HFFc6 (cell line): ENCODE measurements around the gene CD3G. TPM values are rescaled to one million over a fixed set of nuclear protein-coding genes. Genes with fewer than 3 reads are reported as not detected.
"Not testable (repeated sequence)": the region's sequence is repeated elsewhere in the genome, so short reads cannot be mapped to it uniquely, and the experiment has no call there.

Source experiments
- DNase-seq: peaks from one replicate; pipeline ENCODE4 v3.0.0-alpha.2; 2018
- H3K27ac Mint-ChIP-seq: 2 replicates; pipeline ENCODE4 v1.8.0; 2020; ENCODE audit warnings: mild to moderate bottlenecking, mixed read lengths
- H3K27me3 Mint-ChIP-seq: 2 replicates; pipeline ENCODE4 v1.8.0; 2021; ENCODE audit warnings: mild to moderate bottlenecking, moderate library complexity, mixed read lengths; ENCODE audit not compliant: insufficient read depth
- H3K36me3 Mint-ChIP-seq: 2 replicates; pipeline ENCODE4 v1.8.0; 2021; ENCODE audit warnings: low read depth, mixed read lengths
- H3K4me1 Mint-ChIP-seq: 2 replicates; pipeline ENCODE4 v1.8.0; 2020; ENCODE audit warnings: low read depth, mixed read lengths
- H3K4me3 Mint-ChIP-seq: 2 replicates; pipeline ENCODE4 v1.8.0; 2020; ENCODE audit warnings: mild to moderate bottlenecking, moderate library complexity, mixed read lengths
- H3K9me3 Mint-ChIP-seq: 2 replicates; pipeline ENCODE4 v1.8.0; 2020; ENCODE audit warnings: mild to moderate bottlenecking, mixed read lengths
- total RNA-seq, 6 experiments: library from RNA; stranded (reverse); fragmentation: NEBNext Ultra II Directional; extraction: Animal tissue kit (Norgen Biotek cat#: 25700); gene quantifications; 2 replicates in 1 of 6; 3 replicates in 5 of 6; pipeline ENCODE4 v1.2.3, GENCODE V29; 2021
- TF ChIP-seq, protein P1 (sequence below): fragments of 200-600 bp; sonication (generic); IDR thresholded peaks from 2 replicates; pipeline ENCODE4 v1.5.0; 2021; ENCODE audit warnings: antibody characterized with exemption, mild to moderate bottlenecking

Gene CD3G
- total RNA-seq, 6 experiments from 2014 or later: not detected

DNA sequence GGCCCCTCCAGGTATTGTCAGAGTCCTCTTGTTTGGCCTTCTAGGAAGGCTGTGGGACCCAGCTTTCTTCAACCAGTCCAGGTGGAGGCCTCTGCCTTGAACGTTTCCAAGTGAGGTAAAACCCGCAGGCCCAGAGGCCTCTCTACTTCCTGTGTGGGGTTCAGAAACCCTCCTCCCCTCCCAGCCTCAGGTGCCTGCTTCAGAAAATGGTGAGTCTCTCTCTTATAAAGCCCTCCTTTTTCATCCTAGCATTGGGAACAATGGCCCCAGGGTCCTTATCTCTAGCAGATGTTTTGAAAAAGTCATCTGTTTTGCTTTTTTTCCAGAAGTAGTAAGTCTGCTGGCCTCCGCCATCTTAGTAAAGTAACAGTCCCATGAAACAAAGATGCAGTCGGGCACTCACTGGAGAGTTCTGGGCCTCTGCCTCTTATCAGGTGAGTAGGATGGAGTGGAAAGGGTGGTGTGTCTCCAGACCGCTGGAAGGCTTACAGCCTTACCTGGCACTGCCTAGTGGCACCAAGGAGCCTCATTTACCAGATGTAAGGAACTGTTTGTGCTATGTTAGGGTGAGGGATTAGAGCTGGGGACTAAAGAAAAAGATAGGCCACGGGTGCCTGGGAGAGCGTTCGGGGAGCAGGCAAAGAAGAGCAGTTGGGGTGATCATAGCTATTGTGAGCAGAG lies 39.4 kb upstream of the CD3G start, which contains the start of gene CD3E:
CD3E (plus strand) TSS at position 163 of the 681 bp plus-strand sequence; CDS start at position 386, 223 bp downstream.
- no peaks in the 10 kb centered on the region for H3K36me3 Mint-ChIP-seq
- TF ChIP-seq, protein P1, sequence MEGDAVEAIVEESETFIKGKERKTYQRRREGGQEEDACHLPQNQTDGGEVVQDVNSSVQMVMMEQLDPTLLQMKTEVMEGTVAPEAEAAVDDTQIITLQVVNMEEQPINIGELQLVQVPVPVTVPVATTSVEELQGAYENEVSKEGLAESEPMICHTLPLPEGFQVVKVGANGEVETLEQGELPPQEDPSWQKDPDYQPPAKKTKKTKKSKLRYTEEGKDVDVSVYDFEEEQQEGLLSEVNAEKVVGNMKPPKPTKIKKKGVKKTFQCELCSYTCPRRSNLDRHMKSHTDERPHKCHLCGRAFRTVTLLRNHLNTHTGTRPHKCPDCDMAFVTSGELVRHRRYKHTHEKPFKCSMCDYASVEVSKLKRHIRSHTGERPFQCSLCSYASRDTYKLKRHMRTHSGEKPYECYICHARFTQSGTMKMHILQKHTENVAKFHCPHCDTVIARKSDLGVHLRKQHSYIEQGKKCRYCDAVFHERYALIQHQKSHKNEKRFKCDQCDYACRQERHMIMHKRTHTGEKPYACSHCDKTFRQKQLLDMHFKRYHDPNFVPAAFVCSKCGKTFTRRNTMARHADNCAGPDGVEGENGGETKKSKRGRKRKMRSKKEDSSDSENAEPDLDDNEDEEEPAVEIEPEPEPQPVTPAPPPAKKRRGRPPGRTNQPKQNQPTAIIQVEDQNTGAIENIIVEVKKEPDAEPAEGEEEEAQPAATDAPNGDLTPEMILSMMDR: no peak
- peaks cover 50% of the 10 kb centered on the region for H3K27me3 Mint-ChIP-seq
- H3K27ac Mint-ChIP-seq: no peak within 1 kb of the TSS
- no peaks in the 10 kb centered on the region for H3K4me1 Mint-ChIP-seq
- DNase-seq: no peak
- no peak within 1 kb of the TSS for H3K4me3 Mint-ChIP-seq
- no peaks in the 10 kb centered on the region for H3K9me3 Mint-ChIP-seq

GRCh38 chr11:118305726-118306125 lies 38.4 kb upstream of the CD3G start:
- TF ChIP-seq, protein P1: no peak
- Mint-ChIP-seq H3K27me3 (peaks cover 46% of the 10 kb centered on the region), H3K27ac (no peak overlapping the region), H3K36me3 (no peaks in the 10 kb centered on the region), H3K9me3 (no peaks in the 10 kb centered on the region), H3K4me1 (no peaks in the 10 kb centered on the region), H3K4me3 (no peak overlapping the region)
- DNase-seq: no peak

GRCh38 chr11:118306556-118306955 lies 37.6 kb upstream of the CD3G start:
- TF ChIP-seq, protein P1: no peak
- H3K36me3 Mint-ChIP-seq: no peaks in the 10 kb centered on the region
- no peaks in the 10 kb centered on the region for H3K9me3 Mint-ChIP-seq
- H3K4me1 Mint-ChIP-seq: no peaks in the 10 kb centered on the region
- H3K27ac Mint-ChIP-seq: no peak overlapping the region
- peaks cover 39% of the 10 kb centered on the region for H3K27me3 Mint-ChIP-seq
- no peak overlapping the region for H3K4me3 Mint-ChIP-seq
- no peak for DNase-seq

DNA sequence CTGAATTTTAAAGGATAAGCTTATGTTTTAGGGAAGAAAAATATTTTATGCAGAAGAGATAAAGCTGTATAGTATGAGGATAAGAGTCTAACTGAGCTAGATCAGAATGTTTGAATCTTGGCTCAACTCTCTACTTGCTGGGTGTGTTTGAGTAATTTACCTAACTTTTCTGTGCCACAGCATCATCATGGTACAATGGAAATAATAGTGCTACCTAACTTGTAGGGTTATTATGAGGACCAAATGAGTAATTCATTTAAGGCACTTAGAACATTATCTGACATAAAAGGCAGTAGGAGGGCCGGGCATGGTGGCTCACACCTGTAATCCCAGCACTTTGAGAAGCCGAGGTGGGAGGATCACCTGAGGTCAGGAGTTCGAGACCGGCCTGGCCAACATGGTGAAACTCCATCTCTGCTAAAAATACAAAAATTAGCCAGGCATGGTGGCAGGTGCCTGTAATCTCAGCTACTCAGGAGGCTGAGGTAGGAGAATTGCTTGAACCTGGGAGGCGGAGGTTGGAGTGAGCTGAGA lies 35.1 kb upstream of the CD3G start:
- not testable (repeated sequence) for H3K36me3 Mint-ChIP-seq, H3K4me3 Mint-ChIP-seq, H3K27ac Mint-ChIP-seq, H3K4me1 Mint-ChIP-seq, H3K9me3 Mint-ChIP-seq, DNase-seq
- peaks cover 39% of the 10 kb centered on the region for H3K27me3 Mint-ChIP-seq

DNA sequence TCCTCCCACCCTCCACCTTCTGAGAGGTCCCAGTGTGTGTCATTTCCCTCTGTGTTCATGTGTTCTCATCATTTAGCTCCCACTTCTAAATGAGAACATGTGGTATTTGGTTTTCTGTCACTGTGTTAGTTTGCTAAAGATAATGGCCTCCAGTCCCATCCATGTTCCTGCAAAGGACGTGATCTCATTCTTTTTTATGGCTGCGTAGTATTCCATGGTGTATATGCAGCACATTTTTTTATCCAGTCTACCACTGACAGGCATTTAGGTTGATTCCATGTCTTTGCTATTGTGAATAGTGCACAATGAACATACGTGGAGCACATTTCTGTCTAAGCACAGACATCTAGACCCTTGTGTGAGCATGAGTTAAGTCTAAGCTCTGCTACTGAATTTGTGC lies 33.9 kb upstream of the CD3G start:
- H3K27ac Mint-ChIP-seq: no peak overlapping the region
- no peak overlapping the region for H3K4me3 Mint-ChIP-seq
- DNase-seq: no peak
- no peaks in the 10 kb centered on the region for H3K36me3 Mint-ChIP-seq
- H3K27me3 Mint-ChIP-seq: peaks cover 40% of the 10 kb centered on the region
- no peaks in the 10 kb centered on the region for H3K9me3 Mint-ChIP-seq
- no peaks in the 10 kb centered on the region; the same call in 1 of the 2 replicates for H3K4me1 Mint-ChIP-seq
- TF ChIP-seq, protein P1: no peak

GRCh38 chr11:118310781-118311485 lies 33.2 kb upstream of the CD3G start:
- TF ChIP-seq, protein P1: no peak
- Mint-ChIP-seq H3K27ac (no peak overlapping the region), H3K36me3 (no peaks in the 10 kb centered on the region), H3K4me1 (peaks cover under 1% of the 10 kb centered on the region; the same call in 1 of the 2 replicates), H3K4me3 (no peak overlapping the region), H3K9me3 (no peaks in the 10 kb centered on the region), H3K27me3 (peaks cover 40% of the 10 kb centered on the region)
- DNase-seq: no peak
